HG02852 (cell line): Measurements from ENCODE around the gene STXBP3.

ENCODE experiments used
- ATAC-seq: cut with Tn5 transposase; IDR thresholded peaks from one replicate; pipeline ENCODE4 v1.9.1; 2021; ENCODE audit warnings: mild to moderate bottlenecking, moderate library complexity; ENCODE audit not compliant: unreplicated experiment

Gene STXBP3

DNA sequence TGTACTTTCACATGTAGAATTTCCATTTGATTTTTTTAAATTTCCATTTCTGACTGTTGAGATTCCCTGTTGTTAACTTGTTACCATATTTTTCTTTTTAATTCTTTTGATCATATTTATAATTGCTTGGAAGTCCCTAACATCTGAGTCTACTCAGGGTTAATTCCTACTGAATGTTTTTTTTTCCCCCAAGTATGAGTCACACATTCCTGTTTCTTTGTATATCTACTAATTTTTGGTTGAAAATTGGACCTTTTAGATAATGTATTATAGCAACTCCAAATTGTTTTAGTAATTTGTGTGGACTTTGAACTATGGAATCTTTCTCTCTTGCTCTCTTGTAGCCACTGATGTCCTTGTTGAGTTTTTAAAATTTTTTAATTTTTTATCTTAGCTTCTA is 54.6 kb downstream of the STXBP3 start:
- ATAC-seq = no peak

DNA sequence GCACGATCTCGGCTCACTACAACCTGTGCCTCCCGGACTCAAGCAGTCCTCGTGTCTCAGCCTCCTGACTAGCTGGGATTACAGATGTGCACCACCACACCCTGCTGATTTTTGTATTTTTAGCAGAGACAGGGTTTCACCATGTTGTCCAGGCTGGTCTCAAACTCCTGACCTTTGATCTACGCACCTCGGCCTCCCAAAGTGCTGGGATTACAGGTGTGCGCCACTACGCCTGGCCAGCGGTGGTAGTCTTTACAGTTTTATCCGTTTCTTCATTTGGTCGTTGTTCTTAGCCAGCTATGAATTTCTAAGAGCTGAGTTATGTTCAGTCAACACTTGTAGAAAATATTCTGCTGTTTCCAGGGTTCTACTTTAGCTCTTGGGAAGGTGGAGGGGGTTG is 57.1 kb downstream of the STXBP3 start:
- no peak for ATAC-seq

DNA sequence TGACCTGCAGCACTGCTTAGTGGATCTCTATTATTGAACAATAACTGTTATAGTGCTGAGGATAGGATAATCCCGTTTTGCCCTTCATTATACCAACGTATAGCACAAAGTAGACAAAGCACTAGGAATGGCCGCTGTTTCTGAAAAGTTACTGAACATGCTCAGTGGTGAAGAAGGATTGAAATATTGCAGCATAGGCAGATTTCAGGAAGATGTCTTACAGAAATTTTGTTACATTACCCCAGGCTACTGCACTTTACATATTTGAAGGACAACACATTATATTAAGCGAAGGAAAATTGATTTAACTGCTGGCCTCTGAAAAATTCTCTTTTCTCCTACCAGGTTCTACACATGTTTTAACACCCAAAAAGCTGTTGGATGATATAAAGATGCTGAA is 62.0 kb downstream of the STXBP3 start:
- no peak for ATAC-seq

DNA sequence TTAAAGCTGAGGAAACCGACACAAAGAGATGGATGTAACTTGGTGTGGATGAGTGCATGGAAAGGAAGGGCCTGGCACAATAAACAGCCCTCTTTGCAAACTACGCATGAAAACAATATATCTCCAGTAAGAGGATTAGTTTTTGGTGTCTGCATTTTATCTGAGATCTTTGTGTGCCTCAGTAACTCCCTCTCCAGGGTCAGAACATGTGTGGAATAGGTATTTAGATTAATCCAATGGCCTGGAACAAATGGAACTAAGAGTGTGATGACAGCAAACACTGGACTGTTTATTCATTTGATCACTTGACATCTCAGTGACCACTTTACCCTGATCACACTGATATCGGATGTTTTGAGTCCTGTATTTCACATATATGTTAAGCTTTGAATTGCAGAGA is 65.1 kb downstream of the STXBP3 start:
- no peak for ATAC-seq

DNA sequence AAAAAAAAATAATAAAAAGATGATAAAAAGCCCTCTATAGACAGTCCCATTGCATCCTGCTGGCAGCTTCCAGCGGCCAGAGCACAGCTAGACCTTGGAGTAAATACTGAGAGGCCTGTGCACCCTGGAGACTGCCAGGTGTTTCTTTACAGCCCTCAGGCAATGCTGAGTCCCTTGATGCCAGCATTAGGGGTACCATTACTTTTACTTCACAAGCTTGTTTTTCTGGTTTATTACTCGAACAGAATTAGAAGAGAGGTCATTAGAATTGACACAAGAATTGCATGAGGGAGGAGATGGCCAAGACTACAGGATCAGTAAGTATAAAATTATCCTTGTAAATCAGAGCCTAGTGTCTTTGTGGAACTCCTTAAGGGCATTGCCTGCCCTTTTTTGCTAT is 66.9 kb downstream of the STXBP3 start:
- no peak for ATAC-seq

DNA sequence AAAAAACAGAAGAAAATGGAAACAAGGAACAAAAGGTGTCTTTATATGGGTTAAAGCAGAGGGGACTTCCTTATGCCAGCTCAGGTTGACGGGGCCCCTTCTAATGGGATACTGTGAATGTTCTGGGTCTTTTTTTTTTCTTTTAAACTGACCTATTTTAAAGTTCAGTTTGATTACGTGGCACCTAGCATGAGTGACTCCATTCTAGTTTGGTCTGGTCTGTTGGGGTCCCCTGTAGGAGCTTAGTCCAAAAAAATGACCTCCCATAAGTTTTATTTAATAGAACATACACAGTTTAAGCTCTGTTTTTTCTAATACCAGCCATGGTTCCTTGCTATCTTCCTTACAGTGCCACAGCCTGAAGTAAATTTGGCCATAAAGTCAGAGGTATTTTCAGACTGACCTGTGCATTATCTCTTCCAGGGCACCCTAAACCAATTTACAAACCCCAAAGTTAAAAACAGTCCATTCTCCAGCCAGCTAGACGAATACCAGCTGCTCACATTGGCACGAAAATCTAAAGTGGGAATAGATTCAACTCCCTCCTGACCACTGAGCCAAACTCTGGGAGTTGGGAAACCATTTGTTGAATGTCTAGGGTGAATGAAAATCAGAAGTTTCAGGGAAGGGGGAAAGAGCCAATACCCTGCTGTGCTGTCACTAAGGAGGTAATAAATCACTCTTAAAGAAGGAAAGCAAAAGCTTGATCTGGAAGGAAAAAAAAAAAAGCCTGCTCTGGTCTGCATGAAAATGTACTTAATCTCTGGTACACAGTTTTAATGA is 68.1 kb downstream of the STXBP3 start:
- no peak for ATAC-seq

DNA sequence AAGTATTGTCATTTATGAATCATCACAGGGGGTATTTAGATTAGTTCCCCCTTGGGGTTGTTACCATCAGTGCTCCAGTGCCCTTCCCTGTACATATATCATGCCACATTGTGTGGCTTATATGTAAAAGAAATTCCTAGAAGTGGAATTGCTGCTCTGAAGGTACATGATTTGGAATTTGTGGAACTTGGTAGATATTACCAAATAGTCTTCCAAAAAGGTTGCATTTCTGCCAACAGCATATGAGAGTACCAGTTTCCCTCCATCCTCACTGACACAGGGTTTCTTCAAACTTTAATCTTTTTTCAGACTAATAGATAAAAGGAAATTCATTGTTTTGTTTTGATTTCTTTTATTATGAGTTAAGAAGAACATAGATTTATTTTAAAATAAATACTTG is 69.1 kb downstream of the STXBP3 start:
- no peak for ATAC-seq

DNA sequence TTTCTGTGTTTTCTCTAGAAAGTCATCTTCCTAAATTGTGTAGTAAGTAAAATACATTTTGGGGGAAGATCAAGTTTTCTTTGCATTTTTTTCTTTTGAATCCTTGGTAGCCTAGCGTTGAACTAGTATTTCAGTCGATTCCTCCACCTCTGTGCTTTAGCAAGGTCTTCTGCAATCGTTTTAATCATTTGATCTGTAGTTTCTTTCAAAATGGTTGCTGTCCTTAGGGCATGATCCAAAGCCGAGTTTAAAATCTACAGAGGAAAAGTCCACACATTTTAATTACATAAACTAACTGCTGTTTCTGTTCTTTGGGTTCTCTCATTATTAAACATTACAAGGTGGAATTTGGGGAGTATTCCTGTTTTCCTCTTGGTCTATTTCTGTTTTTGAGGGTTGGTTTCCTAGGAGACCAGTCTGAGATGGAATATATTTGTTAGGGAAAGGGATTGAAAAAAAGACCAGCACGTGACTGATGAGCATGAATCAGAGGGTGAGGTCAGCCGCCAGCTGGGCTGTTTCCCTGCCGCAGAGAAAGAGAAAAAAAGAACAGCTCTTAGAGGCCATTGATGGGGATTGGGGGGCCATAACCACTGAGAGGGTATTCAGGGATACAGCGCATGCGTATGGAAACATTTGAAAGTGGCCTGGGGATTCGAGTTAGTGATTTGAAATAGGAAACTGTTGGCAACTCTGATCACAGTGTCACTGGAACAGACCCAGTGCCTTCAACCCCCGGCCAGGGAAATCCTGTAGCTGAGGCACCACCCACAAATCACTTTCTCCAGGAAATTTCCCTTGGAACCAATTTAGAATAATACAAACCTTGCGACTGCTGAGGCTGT is 69.8 kb downstream of the STXBP3 start:
- no peak for ATAC-seq

DNA sequence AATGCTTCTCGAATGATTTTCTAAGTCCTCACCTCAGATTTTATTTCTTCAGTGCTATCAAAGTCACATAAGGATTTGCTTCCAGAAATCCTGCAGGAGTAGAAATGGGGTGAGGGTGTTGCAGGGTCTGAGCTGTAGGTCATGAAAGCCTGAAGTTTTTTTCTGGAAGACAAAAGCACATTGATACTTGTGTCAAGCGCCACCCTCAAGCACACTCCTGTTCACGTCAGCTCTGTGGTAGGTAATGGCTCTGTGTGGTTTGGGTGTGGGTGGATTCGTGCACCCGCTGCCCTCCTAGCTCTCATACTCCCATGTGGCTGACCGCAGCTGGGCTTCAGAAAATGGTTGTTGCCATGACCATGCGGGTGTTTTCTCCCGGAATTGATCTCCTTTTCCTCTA is 70.5 kb downstream of the STXBP3 start:
- ATAC-seq = no peak

DNA sequence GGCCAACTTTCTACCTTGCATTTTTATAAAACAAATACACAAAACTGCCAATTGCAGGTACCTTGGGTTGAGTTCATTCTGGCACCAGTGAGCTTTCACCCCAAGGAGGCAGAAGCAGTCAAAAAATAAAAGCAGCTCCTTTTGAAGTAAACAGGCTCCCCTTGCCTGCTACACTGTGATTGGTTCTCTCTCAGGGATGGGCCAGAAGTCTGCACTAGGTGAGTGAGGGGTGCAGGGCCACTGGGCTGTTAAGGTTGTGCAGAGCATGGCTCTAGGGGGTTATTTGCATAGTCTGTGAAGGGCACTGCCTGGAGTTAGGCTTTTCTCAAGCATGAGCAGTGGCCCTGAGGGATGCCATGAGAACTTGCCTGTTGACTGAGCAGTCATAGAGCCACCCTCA is 71.3 kb downstream of the STXBP3 start:
- no peak for ATAC-seq

DNA sequence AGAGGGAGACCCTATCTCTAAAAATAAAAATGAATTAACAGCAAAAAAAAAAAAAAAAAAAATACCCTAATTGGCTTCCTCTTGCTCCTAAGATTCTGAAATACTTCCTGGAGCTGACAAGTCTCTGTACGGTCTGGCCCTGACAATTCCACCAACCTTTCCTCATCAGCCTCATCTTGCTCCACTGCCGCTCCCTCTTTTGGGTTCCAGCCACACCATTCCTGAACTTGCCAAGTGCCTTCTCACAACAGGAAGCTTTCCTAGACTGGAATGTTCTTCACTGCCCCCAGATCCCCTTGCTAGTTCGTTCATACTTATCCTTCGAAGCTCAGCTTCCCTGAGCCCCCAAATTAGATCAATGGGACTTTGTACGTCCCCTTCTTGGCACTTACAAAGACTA is 73.4 kb downstream of the STXBP3 start:
- ATAC-seq = no peak

DNA sequence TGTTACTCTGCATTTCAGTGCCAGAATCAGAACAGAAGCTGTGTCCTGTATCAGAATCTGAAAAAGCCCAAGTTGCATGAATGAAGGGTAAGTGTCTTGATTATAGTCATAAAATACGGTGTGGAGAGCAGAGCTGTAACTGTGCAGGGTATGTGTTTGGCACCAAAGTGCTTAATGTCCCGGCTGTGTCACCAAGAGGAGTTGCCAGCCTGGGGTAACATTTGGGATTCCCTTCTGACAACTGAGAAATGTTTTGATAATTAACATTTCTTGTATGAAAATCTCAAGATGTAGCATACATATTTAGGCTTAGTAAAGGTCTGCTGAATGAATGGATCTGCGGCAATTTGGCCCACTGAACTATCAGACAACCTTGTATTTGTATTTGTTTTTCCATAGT is 77.2 kb downstream of the STXBP3 start:
- ATAC-seq = no peak

DNA sequence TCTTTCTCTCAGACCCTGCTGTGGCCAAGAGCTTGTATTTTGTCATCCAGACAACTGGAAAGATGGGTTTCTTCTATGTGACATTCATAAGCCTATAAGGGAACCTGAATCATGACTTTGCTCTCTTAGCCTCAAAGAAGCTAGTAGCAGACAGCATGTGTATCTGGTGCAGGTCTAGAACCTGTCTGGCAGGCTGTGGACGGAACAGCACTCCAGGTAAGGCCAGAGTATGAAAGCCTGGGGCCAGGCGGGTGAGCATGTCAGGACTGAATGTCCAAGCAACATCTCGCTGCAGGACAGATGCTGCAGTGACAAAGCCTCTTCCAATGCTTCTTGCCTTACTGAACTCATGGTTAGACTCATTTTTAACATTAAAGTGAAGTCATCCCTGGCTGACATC is 77.6 kb downstream of the STXBP3 start:
- no peak for ATAC-seq

DNA sequence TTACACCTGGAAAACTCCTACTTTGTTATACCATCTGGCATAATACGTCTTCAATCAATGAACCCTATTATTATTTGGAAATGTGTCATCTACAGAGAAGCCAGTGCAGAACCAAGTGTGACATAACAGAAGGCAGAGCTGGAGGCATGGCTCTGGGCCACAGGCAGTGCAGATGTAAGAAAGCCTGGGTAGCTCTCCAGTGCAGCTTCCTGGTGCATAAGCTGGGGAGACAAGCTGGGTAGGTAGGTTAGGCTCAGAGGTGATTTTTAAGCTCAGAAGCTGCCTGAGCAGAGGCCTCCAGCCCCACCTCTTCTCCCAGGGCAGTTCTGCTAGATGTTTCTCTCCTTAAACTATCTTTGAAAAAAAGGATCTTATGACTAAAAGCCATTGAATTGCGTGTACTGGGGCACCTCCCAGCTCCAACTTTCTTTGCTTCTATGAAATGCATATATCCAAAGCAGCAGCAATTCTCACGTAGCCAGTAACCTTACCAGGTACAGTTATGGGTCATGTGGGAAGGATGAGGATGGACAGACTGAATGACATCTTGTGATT is 79.7 kb downstream of the STXBP3 start:
- no peak for ATAC-seq

DNA sequence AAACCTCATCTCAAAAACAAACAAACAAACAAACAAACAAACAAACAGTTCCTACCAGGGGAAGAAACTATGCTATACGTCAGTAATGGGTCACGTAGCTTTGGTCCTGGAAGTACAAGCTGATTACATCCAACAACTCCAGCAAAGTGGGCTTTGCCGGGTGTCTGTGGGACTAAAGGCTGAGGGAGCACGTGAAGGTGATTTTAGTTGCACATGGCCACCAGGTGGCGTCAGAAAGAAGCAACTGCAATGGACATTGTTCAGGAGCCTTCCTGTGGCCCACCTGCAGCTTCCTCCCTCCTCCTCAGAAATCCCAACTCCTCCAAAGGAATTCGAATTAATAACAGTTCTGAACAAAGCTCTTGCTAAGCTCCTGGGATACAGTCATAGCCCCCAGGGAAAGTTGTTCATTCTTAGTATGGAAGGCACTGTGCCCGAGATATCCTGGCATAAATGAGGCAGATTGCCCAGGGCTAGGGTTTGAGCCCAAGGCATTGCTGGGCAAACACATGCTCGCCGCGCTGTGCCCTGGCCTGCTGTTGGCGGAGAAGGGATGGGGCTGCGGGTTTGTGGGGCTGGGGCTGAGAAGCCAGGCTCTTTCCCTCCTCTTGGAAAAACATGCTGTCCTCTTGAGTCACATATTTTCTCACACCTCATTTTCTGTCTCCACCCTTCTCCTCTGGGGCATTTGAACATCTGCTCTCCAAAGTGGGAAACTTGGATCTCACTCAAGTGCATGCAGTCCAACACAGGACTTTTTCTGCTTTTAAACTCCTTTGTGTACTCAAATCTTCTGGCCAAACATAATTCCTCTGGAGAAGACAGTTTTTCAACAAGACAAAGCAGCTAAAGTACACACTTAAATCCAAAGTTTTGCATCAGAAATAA is 81.8 kb downstream of the STXBP3 start:
- peak; percentile 71 for ATAC-seq

DNA sequence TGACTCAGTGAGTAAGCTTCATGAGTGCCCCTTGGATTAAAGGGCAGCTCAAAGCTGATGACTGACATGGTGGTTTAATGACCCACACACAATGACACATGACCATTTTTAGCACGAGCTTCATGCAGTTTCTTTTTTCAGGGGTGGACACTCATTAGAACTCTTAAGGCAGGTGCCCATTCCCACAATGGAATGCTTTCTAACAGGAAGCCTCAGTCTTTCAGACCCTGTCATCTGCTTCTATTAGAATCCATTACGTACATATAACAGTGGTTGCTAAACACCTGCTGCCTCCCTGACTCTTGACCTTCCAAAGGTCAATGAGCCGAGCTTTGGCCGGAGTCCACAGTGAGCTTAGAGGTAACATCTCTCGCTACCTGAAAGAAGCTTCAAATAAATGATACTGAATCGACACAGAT is 83.0 kb downstream of the STXBP3 start:
- ATAC-seq = no peak

DNA sequence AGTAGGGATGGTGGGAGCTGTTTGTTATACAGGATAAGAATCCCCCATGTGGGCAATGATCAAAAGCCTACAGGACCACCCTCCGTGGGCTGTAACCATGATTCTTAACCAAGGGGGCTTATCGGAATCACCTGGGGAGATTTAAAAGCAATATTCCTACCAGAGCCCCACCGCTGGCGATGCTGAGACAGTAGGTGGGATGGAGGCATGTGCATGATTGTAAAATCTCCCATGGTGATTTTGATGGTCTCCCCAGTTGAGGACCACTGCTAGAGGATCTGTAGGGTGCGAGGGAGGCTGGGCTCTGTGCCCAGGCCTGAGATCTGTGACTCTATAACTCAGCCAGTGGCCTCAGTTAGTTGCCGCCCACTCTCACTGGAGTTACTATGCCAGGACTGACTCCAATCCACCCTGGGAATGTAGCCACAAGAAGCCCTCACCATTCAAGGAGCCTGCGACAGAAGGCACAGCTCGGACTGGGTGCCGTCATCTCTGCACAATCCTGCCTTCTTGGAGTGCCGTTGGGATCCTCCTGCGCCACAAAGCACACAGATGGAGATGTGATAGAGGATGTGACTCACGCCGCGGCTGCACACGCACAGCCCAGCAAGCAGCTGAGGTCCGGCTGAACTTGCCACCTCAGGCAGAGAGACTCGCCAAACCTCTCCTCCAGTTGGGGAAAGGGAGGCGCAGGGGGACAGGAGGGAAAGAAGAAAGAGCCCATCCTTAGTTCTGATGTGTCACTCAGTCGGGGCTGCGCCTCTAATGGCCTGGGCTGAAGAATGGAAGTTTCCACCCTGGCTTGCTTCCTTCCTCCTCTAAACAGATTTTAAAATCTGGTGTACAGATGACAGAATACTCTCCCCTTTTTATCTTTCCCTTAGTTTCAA is 83.9 kb downstream of the STXBP3 start:
- no peak for ATAC-seq

DNA sequence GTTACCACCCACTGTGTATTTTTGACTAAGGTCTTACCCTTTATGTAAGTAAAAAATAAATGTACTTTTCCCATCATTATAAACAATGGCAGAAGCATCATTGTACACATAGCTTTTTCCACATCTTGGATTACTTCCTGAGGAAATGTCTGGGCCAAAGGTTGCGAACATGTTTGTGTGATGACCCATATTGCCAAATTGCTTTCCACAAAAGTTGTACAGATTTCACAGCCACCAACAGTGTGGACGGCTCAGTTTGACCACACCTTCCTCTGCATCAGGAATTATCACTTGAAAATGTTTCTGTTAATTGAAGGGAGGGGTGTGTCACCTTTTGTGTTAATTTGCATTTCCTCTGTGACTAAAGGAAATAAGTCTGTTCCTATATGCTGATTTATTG is 84.8 kb downstream of the STXBP3 start:
- no peak for ATAC-seq

DNA sequence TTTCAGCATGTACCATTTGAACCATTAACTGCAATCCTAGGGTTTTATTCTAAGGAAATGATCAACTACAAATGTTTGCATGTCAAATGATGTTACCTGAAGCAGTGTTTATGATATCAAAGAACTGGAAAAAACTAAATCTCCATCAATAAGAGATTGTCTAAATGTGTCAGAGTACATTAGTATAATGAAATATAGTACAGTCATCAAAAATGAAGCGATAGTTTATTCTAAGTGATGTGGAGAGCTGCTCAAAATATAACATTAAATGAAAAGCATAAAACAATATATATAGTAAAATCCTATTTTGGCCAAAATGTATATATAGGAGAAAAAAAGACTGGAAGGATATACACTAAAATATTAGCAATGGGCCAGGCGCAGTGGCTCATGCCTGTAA is 86.5 kb downstream of the STXBP3 start:
- ATAC-seq = no peak

DNA sequence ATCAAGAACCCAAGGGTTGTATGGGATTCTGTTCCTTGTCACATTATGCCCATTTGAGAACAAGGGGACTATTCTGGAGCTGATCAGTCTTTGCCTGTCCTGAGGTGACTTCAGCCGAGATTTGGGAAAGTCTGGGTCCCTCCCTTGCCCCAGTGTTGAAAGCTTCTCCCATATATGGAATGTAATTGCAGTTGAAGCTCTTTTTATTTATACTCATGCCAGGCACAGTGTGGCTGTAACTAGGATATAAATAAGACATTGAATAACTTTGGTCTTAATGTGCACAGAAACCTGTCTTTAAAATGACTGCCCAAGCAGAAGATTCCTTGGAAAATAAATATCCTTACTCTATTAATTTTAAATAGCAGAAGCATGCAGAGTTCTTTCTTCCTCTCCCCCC is 95.2 kb downstream of the STXBP3 start:
- ATAC-seq = no peak
